HG03135 (cell line): ENCODE measurements around the gene MED13.
"Not testable (repeated sequence)": the region's sequence is repeated elsewhere in the genome, so short reads cannot be mapped to it uniquely, and the experiment has no call there.

Experiments used
- ATAC-seq: cut with Tn5 transposase; IDR thresholded peaks from one replicate; pipeline ENCODE4 v1.9.1; 2021; ENCODE audit warnings: mild to moderate bottlenecking, moderate library complexity; ENCODE audit not compliant: unreplicated experiment

MED13 gene

DNA sequence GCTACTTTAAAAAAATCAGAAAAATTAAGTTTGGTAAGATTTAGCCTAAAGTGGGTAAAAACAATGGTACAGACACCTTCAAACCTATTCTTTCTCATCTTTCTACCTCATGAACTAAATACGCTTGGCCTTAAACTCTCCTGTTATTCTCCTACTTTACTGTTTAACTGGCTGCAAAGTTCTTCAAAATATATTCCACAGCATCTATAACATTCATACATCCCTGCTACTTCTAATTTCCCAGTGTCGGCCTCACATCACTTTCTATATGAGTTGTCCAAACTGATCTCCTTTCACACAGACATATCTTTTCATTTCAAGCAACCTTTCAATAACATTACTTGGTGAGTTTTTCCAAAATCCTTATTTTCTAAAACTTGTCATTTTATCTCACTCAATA is 64.0 kb downstream of the MED13 start:
- ATAC-seq: no peak

DNA sequence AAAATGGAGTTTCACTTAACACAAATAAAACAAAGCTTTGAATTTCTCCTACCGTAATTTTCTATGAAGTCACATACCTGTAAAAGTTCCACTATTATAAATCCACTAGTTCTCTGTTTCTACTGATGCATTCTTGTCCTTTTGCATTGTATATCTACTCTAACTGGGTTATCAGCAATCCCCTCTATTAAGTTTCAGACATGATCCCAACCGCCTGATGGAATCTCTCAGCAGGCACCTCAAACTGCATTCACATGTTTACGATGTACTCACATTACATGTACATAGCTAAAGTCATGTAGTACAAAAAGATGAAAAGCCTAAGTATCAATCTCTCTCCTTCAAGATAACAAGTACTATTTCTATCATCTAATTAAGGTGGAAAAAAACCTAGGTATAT is 64.9 kb downstream of the MED13 start:
- no peak for ATAC-seq

DNA sequence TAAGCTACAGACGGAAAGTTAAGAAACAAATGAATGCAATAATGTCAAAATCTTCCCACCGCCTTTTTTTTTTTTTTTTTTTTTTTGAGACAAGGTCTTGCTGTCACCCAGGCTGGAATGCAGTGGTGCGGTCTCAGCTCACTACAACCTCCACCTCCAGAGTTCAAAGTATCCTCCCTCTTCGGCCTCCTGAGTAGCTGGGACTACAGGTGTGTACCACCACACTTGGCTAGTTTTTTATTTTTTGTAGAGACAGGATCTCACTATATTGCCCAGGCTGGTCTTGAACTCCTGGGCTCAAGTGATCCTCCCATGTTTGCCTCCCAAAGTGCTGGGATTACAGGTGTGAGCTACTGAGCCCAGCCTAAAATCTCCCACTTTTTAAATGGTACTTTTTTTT is 66.5 kb downstream of the MED13 start:
- ATAC-seq: not testable (repeated sequence)

DNA sequence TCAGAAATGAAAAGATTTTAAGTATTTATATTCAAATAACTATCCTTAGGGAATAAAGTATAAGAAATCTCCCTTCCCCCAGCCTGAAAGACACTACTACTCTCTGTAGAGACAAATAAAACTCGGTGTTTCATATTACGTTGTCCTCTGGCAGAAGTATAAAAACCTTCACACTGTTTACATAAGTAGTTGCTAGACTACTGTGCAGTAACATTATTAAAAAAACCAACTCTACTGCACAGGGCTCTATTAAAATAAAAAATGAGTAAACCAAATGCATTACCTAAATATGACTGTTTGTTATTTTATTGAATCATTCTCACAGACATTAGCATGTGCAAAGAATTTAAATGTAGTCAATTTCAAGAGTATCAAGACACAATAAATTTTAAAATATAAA is 67.4 kb downstream of the MED13 start:
- ATAC-seq: no peak

DNA sequence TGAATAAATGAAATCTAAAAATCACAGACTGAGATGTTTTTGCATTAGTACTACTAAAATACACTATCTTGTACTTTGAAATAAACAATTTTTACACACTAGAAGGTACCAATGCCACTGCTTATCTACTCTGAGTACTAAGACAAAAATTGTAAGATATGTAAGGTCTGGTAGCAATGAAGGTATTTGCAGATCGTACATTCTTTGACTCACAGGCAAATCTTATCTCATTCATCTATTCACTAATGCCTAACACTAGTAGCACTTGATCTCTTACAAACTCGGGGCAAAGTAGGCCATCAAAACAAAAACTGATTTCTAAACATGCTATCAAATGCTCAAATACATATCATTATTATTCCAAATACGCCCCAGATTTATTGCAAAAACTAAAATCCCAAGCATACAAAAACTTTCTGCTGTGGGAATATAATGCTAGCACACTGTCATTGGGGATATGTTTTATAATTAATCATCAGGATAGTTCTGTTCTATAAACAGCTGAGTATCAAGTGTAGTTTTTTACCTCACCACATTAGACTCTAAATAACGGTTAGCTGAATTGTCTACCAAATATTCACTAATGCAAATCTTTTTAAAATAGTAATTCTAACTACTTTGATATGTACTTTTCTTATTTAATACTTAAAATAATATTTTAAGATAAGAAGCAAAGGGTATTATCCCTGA is 68.0 kb downstream of the MED13 start:
- ATAC-seq: no peak

DNA sequence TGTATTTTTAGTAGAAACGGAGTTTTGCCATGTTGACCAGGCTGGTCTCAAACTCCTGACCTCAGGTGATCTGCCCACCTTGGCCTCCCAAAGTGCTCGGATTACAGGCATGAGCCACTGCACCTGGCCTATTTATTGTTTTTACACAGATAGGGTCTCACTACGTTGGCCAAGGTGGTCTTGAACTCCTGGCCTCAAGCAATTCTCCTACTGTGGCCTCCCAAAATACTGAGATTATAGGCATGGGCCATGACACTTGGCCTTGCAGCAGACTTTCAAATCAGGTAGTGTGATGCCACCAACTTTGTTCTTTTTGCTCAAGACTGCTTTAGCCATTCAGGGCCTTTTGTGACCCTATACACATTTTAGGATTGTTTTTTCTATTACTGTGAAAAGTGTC is 75.6 kb downstream of the MED13 start:
- no peak for ATAC-seq

DNA sequence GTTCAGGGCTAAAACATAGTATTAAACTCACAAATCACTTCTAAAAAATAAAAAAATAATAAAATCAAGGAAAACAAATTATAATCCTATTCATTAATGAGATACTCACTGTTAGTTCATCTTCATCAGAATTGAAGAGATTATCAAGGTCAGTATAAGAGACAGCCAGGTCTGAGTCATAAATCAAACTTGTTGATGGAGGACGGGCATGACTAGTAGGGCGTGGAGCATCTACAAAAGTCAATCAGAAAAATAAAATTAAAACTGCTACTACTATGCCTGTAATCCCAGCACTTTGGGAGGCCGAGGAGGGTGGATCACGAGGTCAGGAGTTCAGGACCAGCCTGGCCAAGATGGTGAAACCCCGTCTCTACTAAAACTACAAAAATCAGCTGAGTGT is 78.2 kb downstream of the MED13 start:
- ATAC-seq: no peak

DNA sequence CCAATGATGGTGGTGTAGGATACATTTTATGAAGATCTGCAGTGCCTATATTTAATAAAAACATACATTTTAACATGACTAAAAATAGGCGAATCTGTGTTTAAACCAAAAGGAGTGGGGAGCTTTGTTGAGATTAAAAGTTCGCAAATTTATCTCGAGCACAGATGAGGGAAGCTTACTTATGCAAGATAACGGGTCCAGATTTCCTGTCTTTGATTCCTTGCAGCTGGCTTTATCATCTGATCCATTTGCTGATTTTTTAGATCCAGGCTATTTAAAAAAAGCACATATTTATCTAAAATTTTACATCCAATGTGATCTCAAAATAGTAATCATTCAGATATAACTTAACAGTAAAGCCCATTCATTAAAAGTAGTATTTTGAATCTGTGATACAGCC is 80.3 kb downstream of the MED13 start:
- ATAC-seq: no peak

DNA sequence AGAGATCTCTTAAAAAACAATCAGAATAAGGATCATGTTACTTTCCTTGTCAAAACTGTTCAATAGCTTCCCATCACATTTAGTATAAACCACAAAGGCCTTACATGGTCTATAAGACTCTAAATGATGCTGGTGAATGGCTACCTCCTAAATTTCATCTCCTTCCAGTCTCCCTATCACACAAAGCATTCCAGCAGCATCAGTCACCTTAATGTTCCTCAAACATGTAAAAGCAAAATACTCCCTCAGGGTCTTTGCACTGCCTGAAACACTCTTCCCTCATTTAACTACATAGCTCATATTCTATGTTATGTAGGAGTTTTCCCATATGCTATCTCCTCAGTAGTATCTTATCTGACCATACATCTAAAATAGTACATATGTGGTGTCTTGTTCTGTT is 83.8 kb downstream of the MED13 start:
- no peak for ATAC-seq

DNA sequence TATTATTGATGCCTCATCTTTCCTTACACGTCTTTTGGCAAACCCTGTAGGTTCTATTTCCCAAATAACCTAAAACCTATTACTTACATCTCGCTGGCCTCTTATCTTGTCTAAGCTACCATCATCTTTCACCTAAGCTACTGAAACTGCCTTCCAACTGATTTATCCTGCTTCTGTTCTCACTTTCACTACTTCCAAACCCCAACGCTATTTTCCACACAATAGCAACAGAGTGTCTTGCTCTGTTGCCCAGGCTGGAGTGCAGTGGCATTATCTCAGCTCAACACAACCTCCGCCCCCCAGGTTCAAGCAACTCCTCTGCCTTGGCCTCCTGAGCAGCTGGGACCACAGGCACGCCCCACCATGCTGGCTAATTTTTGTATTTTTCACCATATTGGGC is 84.5 kb downstream of the MED13 start:
- no peak for ATAC-seq

DNA sequence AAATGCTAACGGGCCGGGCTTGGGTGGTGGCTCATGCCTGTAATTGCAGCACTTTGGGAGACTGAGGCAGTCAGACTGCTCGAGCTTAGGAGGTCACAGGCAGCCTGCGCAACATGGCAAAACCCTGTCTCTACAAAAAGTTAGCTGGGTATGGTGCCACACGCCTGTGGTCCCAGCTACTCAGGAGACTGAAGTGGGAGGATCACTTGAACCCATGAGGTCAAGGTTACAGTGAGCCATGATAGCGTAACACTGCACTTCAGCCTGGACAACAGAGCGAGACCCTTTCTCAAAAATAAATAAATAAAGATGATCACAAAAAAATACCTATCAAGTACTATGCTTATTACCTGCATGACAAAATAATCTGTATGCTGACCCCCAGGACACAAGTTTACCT is 91.0 kb downstream of the MED13 start:
- ATAC-seq: no peak

DNA sequence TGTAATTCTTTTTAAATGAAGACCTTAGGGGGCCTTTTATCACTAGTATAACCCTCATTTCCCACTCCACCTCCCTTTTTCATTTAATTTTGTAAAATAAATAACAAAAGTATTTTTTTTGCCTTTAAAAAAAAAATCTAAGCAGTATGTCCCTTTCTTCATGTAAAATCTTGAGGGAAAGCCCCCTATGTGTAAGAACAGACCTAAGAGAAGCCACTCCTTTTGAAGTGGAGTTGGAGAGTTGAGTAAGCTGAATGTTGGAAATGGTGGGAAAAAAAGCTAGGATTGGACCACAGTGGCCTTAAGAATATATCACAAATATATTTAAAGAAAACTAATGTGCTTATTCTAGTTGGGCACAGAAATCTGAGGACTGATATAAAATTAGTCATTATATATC is 92.8 kb downstream of the MED13 start:
- no peak for ATAC-seq

DNA sequence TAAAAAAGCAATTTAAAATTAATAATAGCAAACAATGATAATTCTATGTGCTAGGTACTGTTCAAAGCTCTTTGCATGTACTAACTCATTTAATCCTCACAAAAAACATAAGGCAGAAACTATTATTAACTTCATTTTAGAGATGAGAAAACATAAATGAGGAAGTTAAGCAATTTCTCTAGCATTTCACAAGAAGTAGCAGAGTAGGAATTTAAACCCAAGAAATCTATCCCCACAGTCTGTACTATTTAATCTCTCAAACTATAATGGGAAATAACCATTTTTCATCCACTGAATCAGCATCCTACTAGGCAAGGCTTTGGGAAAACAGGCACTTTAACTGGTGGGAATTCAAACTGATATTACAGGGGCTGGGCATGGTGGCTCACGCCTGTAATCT is 95.0 kb downstream of the MED13 start:
- no peak for ATAC-seq

DNA sequence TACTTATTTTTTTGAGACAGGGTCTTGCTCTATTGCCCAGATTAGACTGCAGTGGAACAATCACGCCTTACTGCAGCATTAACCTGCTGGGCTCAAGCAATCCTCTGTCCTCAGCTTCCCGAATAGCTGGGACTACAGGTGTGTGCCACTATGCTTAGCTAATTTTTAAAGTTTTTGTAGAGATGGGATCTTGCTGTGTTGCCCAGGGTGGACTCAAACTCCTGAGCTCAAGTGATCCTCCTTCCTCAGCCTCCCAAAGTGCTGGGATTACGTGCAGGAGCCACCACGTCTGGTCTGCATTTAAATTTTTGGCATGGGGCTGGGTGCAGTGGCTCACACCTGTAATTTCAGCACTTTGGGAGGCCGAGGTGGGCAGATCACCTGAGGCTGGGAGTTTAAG is 96.3 kb downstream of the MED13 start:
- ATAC-seq: no peak

DNA sequence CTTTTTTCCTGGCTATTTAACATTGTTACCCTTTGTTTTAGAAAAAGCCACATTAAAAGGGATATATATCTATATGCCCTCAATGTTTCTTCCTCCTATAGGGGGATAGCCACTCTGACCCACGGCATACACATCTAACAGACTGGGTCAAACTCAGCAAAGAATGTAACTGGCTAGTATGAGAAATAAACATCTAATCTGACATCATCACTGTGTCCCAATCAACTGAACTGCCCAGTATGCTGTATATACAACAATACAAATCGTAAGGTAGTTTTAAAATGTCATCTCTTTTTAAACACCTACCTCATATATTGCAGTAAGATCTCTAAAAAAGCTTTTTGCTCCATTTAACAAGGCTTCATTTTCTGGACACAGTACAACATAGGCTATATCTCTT is 97.3 kb downstream of the MED13 start:
- no peak for ATAC-seq

DNA sequence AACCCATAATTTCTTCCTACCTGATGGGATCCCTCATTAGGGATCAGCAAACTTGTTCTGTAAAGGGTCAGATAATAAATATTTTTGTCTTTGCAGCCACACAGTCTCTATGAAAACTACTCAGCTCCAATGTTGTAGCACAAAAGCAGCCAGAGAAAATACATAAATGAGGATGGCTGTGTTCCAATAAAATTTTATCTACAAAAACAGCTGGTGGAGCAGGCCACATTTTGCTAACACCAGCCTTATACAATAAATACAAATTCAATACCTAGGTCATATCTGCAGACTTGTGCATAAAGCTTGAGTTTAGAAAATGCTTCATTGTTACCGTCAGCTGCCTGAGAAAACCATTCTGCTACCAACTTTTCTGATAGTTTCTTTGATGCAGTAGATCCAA is 98.9 kb downstream of the MED13 start:
- ATAC-seq: no peak

DNA sequence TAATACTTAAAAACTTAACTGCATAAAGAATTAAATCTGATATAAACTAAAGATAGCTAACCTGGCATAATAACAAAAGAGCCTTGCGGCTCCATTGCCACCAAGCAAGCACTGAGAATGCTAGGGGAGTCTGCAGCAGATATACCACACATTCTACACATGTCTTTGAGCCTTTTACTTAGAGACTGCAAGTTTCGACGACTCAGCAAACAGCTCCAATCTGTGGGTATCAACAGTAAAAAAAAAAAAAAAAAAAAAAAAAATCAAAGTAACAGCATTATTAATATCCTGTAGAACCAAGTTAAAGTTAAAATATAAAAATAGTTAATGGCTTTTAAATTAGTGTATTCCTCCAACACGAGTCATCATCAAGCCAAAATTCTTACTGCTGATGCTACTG is 109.5 kb downstream of the MED13 start:
- no peak for ATAC-seq

DNA sequence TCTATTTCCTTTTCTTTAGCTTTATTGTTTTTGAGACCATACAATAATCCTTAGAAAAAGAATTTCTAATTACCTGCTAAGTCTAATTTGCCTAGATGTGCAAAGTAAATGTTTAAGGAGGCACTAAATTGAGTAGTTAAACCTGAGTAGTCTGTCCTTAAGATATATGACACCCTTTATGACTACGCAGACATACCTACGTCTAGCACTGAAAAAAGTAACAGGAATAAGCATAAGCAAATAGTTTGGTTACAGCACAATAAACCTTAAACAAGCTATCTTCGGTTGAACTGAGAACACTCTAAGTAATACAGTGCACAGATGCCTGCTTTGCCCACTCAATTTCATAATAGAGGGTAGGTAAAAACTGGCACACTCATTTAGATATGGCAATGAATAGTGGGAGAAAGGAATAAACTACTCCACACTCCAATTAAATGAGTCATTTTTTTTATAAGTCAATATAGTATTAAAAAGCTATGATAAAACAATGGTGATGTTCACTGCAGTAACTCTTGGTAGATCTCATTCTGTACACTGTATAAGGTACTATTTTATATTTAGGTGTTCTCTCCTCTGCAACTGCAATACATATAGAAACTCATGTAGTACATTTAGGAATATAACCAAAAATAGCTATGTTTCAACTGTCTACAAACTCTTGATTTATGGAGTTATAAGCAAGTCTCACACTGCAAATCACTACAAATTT is 117.6 kb downstream of the MED13 start:
- no peak for ATAC-seq

DNA sequence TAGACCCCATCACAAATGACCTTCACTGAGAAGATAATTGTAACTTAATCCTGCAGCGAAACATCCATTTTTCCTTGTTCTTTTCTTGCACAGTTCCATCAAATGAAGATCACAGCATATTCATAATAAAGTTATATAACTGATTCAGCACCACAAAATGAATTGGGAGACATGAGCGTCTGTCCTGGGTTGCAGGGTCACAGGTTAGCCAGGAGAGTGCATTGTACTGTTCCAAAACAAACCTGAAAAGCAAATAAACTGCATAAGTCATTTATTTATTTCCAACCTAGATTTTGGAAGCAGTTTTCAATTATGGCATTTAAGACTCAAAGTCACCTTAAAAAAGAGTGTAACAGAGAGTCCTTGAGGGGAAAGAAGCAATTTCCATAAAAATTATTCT is 118.7 kb downstream of the MED13 start:
- no peak for ATAC-seq

DNA sequence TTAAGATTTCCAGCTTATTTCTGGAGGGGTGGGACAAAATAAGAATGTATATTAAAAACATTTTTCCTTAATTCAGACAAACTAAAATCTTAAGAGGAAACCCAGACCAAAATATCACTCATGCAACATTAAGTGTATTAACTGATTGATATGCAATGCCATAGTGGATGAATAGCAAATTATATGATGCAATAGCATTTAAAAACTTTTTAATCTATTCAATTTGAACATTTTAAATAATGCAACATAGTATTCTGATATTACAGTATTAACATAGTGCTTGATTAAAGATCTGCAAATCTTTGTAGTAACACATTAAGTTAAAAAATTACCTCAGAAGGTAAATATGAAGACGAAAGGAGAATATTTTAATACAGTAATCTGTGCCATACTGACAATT is 122.0 kb downstream of the MED13 start:
- no peak for ATAC-seq

DNA sequence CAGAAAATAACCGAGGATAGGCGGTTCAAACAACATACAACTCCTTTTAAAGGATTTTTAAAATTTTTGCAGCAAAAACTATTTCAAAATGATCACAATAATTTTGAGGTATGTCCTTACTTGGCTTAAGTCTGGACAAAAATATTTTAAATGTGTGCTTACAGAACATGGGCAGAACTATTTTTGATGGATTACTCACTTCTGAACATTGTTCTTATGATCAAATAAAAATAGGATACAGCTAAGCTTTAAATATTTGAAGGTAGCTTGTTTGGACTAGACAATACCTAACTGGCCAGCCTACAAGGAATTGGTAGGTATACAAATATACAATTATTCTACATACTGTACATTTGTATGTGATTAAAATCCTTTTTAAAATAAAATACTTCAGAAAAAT is 123.0 kb downstream of the MED13 start:
- ATAC-seq: no peak

DNA sequence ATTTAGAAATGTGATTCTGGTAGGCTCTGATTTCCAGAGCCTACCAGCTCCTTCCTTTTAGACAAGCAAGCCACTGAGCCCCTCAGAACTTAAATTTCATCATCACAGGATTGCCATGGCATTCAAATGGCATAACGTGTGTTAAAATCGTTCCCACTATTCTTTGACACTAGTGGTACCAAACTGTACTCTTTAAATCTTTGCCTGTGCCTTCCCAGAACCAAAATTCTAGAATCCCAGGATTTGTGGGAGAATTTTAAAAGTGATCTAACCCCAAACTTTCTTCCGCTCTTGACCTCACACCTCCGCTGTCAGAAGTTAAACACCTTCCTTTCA is 137.0 kb downstream of the MED13 start:
- ATAC-seq: peak; percentile 6
